ENCODE measurements around the gene ADIG.

Gene ADIG

DNA sequence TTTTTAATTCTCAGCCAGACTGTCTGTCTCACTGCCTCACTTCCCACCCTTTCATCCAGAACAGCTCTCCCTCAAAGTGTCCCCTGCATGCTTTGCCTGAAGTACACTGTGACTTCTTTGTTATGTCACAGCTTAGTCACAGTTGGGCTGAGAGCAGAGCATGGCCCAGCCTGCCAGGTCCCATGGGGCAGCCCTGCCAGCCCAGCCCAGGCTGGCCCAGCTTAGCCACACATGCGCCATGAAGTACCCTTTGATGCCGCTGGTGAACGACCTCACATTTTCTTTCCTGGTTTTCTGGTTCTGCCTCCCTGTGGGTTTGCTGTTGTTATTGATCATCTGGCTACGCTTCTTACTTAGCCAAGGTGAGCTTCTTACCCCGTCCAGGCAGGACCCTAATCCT, at the start of gene ADIG:
TSS of gene ADIG (plus strand) at position 185 of the 400 bp plus-strand sequence. CDS start at position 239, 54 bp downstream.
- DNase-seq = no peak

- no peak for DNase-seq
Measured at GRCh38 chr20:38534756-38535155, 46.2 kb upstream of the ADIG start.

DNA sequence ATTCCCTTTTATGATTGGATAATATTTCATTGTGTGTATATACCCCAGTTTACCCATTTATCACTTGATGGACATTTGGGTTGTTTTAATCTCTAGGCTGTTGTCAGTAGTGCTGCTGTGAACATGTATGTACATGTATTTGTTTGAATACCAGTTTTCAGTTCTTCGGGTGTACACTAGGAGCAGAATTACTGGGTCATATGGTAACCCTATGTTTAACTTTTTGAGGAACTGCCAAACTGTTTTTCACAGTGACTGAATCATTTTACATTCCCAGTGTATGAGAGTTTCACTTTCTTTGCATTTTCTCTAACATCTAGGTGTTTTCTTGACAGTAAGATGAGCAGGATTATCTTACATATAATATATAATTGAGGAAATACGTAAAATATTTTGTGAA, 44.7 kb upstream of the ADIG start:
- DNase-seq = no peak

DNA sequence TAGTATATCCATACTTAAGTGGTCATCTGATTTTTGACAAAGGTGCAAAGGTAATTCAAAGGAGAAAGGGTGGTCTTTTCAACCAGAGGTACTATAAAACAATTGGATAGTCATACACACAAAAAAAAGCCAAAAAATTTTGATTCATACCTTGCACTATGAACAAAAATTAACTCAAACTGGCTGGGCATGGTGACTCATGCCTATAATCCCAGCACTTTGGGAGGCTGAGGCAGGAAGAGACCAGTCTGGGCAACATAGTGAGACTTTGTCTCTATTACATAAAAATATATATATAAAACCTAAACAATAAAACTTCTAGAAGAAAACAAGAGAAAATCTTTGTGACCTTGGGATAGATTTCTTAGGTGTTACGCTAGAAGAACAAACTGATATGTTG, 43.8 kb upstream of the ADIG start:
- no peak for DNase-seq

DNA sequence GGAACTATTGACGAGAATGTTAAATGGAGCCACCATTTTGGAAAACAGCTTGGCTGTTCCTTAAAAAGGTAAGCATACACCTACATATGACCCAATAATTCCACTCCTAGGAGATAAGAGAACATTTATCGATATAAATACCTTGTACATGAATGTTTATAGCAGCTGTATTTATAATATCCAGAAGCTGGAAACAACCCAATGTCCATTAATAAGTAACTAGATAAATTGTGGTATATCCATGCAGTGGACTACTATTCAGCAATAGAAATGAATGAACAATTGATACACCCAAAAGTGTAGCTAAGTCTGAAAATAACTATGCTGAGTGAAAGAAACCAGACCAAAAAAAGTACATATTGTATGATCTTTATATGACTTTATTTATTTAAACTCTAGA, 42.2 kb upstream of the ADIG start:
- DNase-seq = no peak

DNA sequence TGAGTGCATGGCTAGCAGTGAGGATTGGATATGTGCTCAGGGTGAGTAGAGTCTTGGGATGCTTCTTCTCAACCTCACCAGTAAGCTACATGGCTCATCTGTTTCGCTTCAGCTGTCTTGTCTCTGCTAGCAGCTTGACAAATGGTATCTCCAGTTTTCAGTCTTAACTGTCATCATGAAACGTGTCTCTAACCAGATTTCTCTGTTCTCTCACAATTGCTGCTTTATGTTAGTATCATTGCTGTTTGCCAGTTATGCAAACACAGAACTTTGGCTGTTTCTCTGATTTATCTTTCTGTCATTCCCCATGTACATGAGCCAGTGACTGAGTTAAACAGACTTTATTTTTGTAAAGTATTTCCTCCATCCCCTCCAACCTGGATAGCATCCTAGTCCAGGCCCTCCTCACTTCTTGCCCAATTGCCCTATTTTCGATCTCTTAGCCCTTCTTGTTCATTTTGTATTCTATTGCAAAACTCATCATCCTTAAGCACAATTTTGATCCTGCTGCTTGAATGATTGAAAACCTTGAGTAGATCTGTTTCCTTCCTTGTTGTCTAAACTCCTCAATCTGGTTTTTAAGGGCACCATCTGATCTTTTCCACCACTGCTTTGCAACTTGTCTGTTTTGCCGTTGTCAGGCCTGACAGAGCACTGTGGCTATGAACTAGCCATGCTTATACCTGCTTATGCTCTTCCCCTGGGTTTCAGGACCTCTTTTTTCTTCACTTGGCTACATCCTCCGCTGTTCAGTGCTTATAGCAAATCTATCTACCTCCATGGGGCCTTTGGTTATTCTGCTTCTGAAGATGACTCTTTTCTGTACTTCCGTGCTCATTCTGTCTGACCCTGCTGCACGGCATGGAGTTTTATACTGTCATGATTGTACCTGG, 37.7 kb upstream of the ADIG start:
- no peak for DNase-seq

DNA sequence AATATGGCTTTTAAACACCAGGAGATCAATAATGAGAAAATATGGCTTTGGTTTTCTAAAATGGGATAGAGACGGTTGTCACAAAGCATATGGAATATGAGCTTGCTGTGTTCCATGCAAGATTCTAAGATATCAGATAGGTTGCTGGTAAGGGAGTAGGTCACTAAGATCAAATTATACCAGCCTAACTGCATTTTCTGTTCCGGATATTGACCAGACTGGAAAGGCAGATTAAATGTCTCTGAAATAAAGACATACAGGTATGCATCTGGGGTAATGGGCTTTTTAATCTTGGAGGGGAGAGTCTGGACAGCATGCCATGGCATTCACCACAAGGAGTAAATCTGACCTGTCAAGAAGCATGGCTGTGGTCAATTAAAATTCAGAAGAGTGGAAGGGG, 35.2 kb upstream of the ADIG start:
- no peak for DNase-seq

DNA sequence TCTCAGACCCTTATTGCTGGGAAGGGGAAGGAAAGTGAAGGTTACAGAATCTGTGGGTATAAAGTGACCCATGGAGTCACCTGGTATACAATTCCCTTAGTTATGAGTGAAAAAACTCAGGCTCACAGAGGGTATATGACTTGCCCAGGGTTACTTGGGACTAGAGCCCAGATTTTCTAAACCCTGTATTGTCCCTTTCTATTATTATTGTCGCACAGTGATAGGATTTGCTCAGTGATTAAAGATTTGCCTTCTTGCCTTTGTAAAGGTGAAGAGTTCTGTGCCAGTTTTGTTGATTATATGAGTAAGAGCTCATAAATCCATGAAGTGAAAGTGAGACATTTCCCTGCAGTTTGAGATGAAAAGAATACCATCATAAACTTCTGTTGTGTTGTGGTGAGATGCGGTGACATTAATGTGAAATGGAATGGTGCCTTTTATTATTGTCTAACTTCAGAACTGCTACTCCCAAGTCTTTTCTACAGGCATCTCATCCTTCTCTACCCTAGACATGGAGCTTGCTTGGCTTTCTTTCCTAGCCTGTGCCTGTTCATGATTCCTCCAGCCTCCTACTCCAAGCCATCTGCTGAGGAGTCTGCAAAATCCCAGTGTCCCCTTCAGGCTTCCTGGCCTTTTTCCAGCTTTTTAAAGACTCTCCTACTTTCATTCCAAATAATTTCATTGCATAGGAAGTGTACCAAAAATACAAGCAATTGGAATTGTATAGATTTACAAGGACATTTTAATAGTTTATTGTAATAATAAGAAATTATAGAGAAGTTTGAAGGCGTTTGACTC, 33.5 kb upstream of the ADIG start:
- no peak for DNase-seq

DNA sequence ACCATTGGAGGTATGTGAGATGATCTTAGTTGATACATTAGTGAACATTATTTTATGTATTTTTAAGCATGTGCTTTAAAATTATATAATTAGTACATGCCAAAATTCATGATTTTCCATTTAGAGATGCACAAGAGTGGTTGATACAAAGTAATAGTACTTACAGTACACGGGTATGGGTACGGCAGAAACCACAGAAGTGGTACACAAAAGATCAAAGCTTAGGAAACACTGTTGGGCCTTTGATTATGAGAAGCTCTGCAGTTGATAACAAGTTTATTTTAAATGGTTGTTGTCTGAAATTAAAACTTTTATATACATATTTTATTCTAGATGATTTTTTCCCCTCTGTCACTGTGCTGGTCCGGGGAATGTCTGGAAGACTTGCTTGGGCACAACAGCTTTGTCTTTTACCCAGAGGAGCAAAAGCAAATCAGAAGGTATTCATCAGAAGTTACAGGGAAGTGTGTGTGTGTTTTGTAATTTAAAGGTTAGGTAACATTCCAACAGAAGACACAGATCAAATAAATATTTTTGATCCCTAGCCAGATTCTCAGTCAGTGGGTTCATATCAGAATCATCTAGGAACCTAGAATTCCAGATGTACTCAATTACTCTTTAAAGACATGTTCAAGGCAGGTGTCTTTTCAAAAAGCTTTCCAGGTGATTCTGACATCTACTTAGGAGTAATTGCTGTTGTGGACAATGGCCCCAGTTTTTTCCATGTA, 32.5 kb upstream of the ADIG start:
- DNase-seq = no peak

- DNase-seq = no peak
Measured at GRCh38 chr20:38550274-38550673, 30.7 kb upstream of the ADIG start.

DNA sequence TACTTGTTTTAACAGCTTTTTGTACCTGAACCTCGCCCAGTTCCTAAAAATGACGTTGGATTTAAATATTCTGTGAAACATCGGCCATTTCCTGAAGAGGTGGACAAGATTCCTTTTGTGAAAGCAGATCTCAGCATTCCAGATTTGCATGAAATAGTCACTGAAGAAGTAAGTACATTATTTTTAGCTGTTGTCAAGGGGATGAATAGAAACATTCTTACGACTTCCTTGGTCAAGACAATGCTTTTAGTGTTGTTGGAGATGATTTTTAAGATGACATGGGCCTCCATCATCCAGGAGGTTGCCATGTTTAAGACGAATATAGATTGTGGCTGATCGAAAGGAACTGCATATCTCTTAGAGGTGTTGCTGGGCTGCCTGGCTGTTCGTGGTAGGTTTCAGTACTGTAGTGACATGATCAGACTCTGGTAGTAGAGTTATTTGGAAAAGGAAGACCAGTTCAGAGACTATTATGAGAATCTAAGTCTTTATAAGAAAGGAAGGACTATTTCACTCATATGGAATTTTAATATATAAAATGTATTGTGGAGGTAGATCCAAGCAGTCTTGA, 29.9 kb upstream of the ADIG start:
- DNase-seq = no peak

DNA sequence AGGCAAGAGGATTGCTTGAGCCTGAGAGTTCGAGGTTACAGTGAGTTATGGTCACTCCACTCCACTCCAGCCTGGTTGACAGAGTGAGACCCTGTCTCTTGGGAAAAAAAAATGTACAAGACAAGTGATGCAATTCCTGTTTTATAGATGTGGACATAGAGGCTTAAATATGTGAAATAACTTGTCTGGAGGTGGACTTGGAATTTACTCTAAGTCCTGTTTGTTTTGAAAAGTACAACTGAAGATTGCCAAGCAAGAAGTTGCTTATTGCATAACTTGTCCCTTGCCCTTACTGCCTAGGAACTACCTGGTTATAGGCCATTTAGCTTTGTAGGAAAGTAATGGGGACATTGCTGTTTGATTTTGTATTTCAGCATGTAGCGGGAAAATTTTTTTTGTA, 26.0 kb upstream of the ADIG start:
- DNase-seq = no peak

DNA sequence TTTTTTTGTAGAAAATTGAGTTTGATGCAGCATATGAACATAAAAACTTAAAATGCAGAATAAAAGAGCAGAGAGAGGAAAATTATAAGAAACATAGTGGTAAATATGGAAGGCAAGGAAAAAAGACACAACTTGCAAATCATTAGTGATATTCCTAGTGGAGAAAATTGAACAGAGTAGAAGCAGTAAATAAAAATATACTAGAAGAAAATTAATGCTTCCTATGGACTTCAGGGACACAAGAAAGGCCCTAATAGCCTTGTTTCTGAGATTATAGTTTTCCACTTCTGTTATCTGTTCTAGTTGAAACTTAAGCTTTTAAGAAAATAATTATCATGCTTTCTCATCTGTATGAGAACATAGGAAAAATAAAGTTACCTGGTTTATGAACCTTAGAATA, 25.6 kb upstream of the ADIG start:
- DNase-seq = no peak

GRCh38 chr20:38557174-38557573, 23.8 kb upstream of the ADIG start:
- no peak for DNase-seq

DNA sequence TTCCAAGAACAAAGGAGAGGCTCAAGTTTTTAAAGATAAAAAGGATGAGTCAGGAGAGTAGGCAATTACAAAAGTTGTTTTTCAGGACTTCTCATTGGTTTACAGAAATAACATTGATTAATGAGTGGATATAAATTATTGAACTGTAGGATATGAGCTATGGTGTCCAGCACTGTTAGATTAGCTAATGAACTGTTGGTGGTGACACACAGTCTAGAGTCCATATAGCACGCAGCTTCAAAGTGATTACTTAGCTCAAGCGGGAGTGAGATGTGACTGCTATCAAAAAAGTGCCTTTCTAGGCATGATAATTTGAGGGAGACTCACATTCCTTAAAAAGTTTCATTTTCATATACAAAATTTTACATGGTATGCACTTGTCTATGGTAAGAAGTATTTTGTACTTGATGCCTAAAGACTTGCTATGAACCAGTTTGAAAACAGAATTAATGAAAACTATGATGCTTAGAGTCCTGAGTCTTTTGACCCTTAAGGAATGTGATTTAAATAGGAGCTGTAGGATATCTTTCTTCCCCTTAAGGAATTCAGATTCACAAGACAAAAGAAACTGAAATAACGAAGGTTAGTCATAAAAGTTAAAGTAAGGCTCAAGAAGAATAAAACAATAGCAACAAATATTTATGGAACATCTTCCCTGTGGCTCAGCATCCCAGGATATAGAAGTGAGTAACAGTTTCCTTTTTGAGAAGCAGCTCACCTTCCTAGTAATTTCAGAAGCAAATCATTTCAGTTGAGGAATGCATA, 22.2 kb upstream of the ADIG start:
- DNase-seq = no peak

- no peak for DNase-seq
Measured at GRCh38 chr20:38559764-38560163, 21.2 kb upstream of the ADIG start.

DNA sequence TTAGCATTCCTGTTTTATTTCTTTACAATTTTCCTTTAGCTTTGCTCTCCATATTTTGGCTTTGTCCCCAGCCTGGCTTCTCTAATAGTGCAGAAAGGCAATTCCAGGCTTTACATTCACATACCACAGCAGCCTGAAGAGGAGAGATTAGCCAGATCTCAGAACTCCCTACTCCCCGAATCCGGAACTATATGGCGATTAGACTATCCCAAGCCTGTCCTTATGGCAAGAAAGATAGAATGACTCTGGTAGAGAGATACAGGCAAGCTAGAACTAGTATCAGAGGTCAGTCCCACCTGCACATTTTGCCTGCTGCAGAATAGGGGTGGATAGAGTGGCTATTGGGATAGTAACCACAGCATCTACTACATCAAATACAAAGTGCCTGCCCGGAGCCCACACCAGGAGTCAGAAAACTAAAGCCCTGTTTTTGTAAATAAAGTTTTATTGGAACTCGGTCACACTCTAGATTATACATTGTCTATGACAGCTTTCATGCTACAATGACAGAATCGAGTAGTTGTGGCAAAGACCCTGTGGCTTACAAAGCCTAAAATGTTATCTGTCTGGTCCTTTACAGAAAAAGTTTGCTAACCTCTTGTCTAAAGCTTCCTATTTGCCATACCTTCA, 17.1 kb upstream of the ADIG start:
- no peak for DNase-seq

DNA sequence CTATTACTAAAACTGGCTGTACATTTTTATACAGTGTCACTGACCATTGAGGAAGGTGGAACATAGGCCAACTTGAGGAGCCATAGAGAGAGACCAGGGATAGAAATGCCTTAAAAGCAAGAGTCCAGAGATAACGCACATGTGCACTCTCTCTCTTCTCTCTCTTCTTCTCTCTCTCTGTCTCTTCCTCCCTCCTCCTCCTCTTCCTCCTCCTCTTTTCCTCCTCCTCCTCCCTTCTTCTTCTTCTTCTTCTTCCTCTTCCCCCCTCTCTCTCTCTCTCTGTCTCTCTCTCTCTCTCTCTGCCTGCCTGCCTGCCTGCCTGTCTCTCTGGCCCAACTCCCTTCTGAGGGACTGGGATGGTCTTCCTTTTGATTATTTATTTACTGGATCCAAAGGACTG, 16.3 kb upstream of the ADIG start:
- DNase-seq = no peak

DNA sequence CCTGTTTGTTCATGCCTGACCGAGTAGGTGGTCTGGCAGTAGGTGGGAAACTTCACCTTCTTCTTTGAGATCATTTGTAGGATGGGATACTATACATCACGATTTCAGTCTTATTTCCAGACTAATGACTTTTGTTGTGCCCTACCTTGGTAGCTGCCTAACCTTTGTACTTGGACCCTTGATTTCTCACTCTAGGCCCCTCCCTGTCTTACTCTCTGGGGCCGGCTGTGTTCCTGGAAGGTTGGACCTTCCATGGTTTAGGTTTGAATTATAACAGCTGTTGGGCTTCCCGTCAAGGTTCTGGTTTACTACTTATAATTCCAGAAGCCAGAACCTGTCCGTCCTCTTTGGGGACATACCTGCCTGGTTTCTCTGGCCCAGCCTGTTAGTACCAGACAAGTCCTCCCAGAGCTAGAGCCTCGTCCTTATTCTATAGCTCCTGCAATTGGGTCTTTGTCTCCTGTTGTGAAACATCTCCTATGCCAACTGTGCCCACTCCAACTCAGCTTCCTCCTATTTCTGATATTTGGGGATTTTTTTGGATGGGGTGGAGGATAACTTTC, 14.9 kb upstream of the ADIG start:
- no peak for DNase-seq

DNA sequence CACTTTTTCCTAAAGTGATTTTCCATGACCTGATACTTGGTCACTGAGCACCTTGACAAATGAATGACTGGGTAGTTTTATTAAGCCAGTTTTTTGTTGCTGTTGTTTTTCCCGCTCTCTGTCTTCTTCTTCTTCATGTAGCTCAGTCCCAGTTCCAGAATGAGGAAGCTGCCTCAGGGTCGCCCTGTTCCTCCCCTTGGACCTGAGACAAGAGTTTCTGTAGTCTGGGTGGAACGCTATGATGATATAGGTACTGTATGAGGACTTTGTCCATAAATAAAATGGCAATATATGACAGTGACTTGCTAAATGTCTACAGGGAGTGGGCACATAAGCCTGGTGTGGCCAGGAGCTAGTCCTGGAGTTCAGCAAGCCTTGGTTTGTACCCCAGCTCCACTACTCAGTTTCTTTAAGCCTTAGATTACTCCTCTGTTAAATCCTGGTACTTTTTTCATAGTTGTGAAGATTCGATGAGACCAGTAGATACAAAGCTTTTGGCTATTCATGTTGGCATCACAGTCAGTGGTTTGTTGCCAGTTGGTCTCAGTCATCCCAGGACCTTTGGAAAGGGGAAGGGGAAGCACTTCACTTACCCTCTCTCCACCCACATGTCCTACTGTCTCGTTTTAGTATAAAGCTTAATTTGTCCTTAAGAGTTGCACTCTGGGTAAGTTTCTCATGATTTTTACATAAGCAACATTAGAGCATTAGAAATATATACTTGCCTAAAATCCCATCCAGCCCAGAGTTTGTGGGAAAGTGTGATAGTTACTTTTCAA, 11.1 kb upstream of the ADIG start:
- DNase-seq = no peak

GRCh38 chr20:38573413-38573812, 7.6 kb upstream of the ADIG start:
- DNase-seq = no peak

Data from activated effector memory CD4-positive, alpha-beta T cell treated with Interleukin-2 at 50 U/mL for 16 hours (primary cell).